ENCODE data around the gene NBDY.

NBDY gene

GRCh38 chrX:56786889-56787733, 58.1 kb downstream of the NBDY start:
- DNase-seq, result no peak

- DNase-seq, result no peak
Observed at GRCh38 chrX:56787734-56788152, 58.7 kb downstream of the NBDY start.

- no peak for DNase-seq
Observed at GRCh38 chrX:56788229-56788628, 59.2 kb downstream of the NBDY start.

GRCh38 chrX:56788717-56789122, 59.7 kb downstream of the NBDY start:
- DNase-seq, result no peak

GRCh38 chrX:56789518-56790070, 60.6 kb downstream of the NBDY start:
- no peak for DNase-seq

GRCh38 chrX:56790778-56791177, 61.7 kb downstream of the NBDY start:
- DNase-seq, result no peak

GRCh38 chrX:56791456-56791855, 62.4 kb downstream of the NBDY start:
- DNase-seq, result no peak

- no peak for DNase-seq
Observed at GRCh38 chrX:56792270-56793111, 63.4 kb downstream of the NBDY start.

- DNase-seq, result no peak
Observed at GRCh38 chrX:56793112-56793430, 64.0 kb downstream of the NBDY start.

- no peak for DNase-seq
Observed at GRCh38 chrX:56793521-56794320, 64.7 kb downstream of the NBDY start.

- peak; percentile 53 for DNase-seq
Observed at GRCh38 chrX:56794404-56795230, 65.6 kb downstream of the NBDY start.

- DNase-seq, result no peak
Observed at GRCh38 chrX:56795309-56795868, 66.3 kb downstream of the NBDY start.

- no peak for DNase-seq
Observed at GRCh38 chrX:56796641-56797395, 67.8 kb downstream of the NBDY start.

GRCh38 chrX:56797574-56798338, 68.7 kb downstream of the NBDY start:
- peak; percentile 38 for DNase-seq

GRCh38 chrX:56798339-56798711, 69.3 kb downstream of the NBDY start:
- DNase-seq, result no peak

- peak; percentile 79 for DNase-seq
Observed at GRCh38 chrX:56798866-56799758, 70.1 kb downstream of the NBDY start.

GRCh38 chrX:56800307-56800706, 71.3 kb downstream of the NBDY start:
- DNase-seq, result no peak

- no peak for DNase-seq
Observed at GRCh38 chrX:56800801-56801200, 71.8 kb downstream of the NBDY start.

GRCh38 chrX:56802428-56802827, 73.4 kb downstream of the NBDY start:
- DNase-seq, result no peak

Data from NCI-H1092 (cell line).